AG10803 (cell line): Measurements from ENCODE around the gene MDH2.
"Not testable (repeated sequence)": the region's sequence is repeated elsewhere in the genome, so short reads cannot be mapped to it uniquely, and the experiment has no call there.

Experiments used
- DNase-seq: peaks from one replicate; pipeline ENCODE4 v3.0.0; 2010; ENCODE audit warnings: low read depth
- H3K4me3 ChIP-seq: 2 replicates; pipeline ENCODE4 v1.5.1; 2011; ENCODE audit warnings: mild to moderate bottlenecking, low read length, control low read depth
- CTCF ChIP-seq: conservative IDR thresholded peaks from 2 replicates; pipeline ENCODE4 v1.5.1; 2011; ENCODE audit warnings: mild to moderate bottlenecking, low read length, control low read depth, inconsistent platforms

Gene MDH2

GRCh38 chr7:76047811-76048667 is at the start of gene MDH2, which contains the start of gene STYXL1:
Gene MDH2, plus strand, starts transcription at chr7:76048106. Its CDS starts 55 bp downstream, at chr7:76048161.
Gene STYXL1, minus strand, starts transcription at chr7:76048000. Its CDS starts 17,477 bp downstream, at chr7:76030523.
- TF ChIP-seq CTCF: no peak
- peak; percentile 94 for DNase-seq
- peak within 1 kb of the TSS; percentile 98 for H3K4me3 ChIP-seq

- H3K4me3 ChIP-seq: no peak overlapping the region
- DNase-seq: no peak
- TF ChIP-seq CTCF: no peak
Measured at GRCh38 chr7:76000566-76000965, 47.3 kb upstream of the MDH2 start.

- no peak for TF ChIP-seq CTCF
- DNase-seq: no peak
Measured at GRCh38 chr7:76002139-76002538, 45.8 kb upstream of the MDH2 start.

GRCh38 chr7:76002822-76003221 is 45.1 kb upstream of the MDH2 start:
- no peak overlapping the region for H3K4me3 ChIP-seq
- TF ChIP-seq CTCF: no peak
- no peak for DNase-seq

More at GRCh38 chr7:76002139-76002538, 45.8 kb upstream of the MDH2 start:
- H3K4me3 ChIP-seq: no peak overlapping the region

GRCh38 chr7:76003351-76003750 is 44.6 kb upstream of the MDH2 start:
- DNase-seq: no peak
- TF ChIP-seq CTCF: no peak
- no peak overlapping the region for H3K4me3 ChIP-seq

- not testable (repeated sequence) for H3K4me3 ChIP-seq, DNase-seq
Measured at GRCh38 chr7:76005004-76005403, 42.9 kb upstream of the MDH2 start.

GRCh38 chr7:76008156-76008687 is 39.7 kb upstream of the MDH2 start:
- TF ChIP-seq CTCF: no peak
- no peak overlapping the region for H3K4me3 ChIP-seq
- DNase-seq: no peak
